ENCODE measurements around the gene UBE2M. TPM values are rescaled to one million over a fixed set of nuclear protein-coding genes. Genes with fewer than 3 reads are reported as not detected.
A peak's percentile ranks its signal among the peaks of the same experiment; 100 is the strongest.

Gene UBE2M
- total RNA-seq, 1 experiment from 2014 or later: 188 TPM

- H3K36me3 ChIP-seq (replicated peaks; ENCODE audit: control insufficient read depth, insufficient read depth, low read length): peaks cover 3% of the 10 kb centered on the region; the same call in 1 of the 2 replicates
- H3K27me3 ChIP-seq (ENCODE audit: control insufficient read depth, insufficient read depth, low read length): no peaks in the 10 kb centered on the region
- H3K4me3 ChIP-seq (ENCODE audit: insufficient read depth, low read depth, low read length): no peak overlapping the region
- DNase-seq: peak; percentile 81
Observed at GRCh38 chr19:58562122-58563033, 4.0 kb upstream of the UBE2M start.

GRCh38 chr19:58561373-58562121 is 3.1 kb upstream of the UBE2M start:
- no peak for DNase-seq
- Histone ChIP-seq H3K36me3 (replicated peaks; ENCODE audit: control insufficient read depth, insufficient read depth, low read length) (peaks cover 5% of the 10 kb centered on the region), H3K27me3 (ENCODE audit: control insufficient read depth, insufficient read depth, low read length) (no peaks in the 10 kb centered on the region), H3K4me3 (ENCODE audit: insufficient read depth, low read depth, low read length) (no peak overlapping the region)

- H3K36me3 ChIP-seq (replicated peaks; ENCODE audit: control insufficient read depth, insufficient read depth, low read length): peaks cover 11% of the 10 kb centered on the region
- DNase-seq: no peak
- H3K27me3 ChIP-seq (ENCODE audit: control insufficient read depth, insufficient read depth, low read length): no peaks in the 10 kb centered on the region
- no peak overlapping the region for H3K4me3 ChIP-seq (ENCODE audit: insufficient read depth, low read depth, low read length)
Observed at GRCh38 chr19:58560921-58561320, 2.5 kb upstream of the UBE2M start.

- DNase-seq: no peak
- no peaks in the 10 kb centered on the region for H3K27me3 ChIP-seq (ENCODE audit: control insufficient read depth, insufficient read depth, low read length)
- peaks cover 11% of the 10 kb centered on the region for H3K36me3 ChIP-seq (replicated peaks; ENCODE audit: control insufficient read depth, insufficient read depth, low read length)
- H3K4me3 ChIP-seq (ENCODE audit: insufficient read depth, low read depth, low read length): peak overlapping the region; percentile 79
Observed at GRCh38 chr19:58560007-58560887, 1.8 kb upstream of the UBE2M start.

- Histone ChIP-seq H3K27me3 (ENCODE audit: control insufficient read depth, insufficient read depth, low read length) (no peaks in the 10 kb centered on the region), H3K36me3 (replicated peaks; ENCODE audit: control insufficient read depth, insufficient read depth, low read length) (peaks cover 11% of the 10 kb centered on the region), H3K4me3 (ENCODE audit: insufficient read depth, low read depth, low read length) (peak overlapping the region; percentile 79)
- DNase-seq: peak; percentile 99
Observed at GRCh38 chr19:58559275-58560006, 1.0 kb upstream of the UBE2M start.

GRCh38 chr19:58558623-58559274 is 338 bp upstream of the UBE2M start:
- Histone ChIP-seq H3K36me3 (replicated peaks; ENCODE audit: control insufficient read depth, insufficient read depth, low read length) (peaks cover 12% of the 10 kb centered on the region), H3K4me3 (ENCODE audit: insufficient read depth, low read depth, low read length) (peak overlapping the region; percentile 79), H3K27me3 (ENCODE audit: control insufficient read depth, insufficient read depth, low read length) (no peaks in the 10 kb centered on the region)
- peak; percentile 98 for DNase-seq

GRCh38 chr19:58557221-58558065 is 968 bp downstream of the UBE2M start:
- Histone ChIP-seq H3K27me3 (ENCODE audit: control insufficient read depth, insufficient read depth, low read length) (no peaks in the 10 kb centered on the region), H3K4me3 (ENCODE audit: insufficient read depth, low read depth, low read length) (peak overlapping the region; percentile 79), H3K36me3 (replicated peaks; ENCODE audit: control insufficient read depth, insufficient read depth, low read length) (peaks cover 13% of the 10 kb centered on the region)
- no peak for DNase-seq

GRCh38 chr19:58556622-58557220 is 1.7 kb downstream of the UBE2M start:
- H3K4me3 ChIP-seq (ENCODE audit: insufficient read depth, low read depth, low read length): peak overlapping the region; percentile 79
- H3K27me3 ChIP-seq (ENCODE audit: control insufficient read depth, insufficient read depth, low read length): no peaks in the 10 kb centered on the region
- no peak for DNase-seq
- peaks cover 20% of the 10 kb centered on the region for H3K36me3 ChIP-seq (replicated peaks; ENCODE audit: control insufficient read depth, insufficient read depth, low read length)

- Histone ChIP-seq H3K4me3 (ENCODE audit: insufficient read depth, low read depth, low read length) (no peak overlapping the region), H3K27me3 (ENCODE audit: control insufficient read depth, insufficient read depth, low read length) (no peaks in the 10 kb centered on the region), H3K36me3 (replicated peaks; ENCODE audit: control insufficient read depth, insufficient read depth, low read length) (peaks cover 22% of the 10 kb centered on the region)
- no peak for DNase-seq
Observed at GRCh38 chr19:58555920-58556621, 2.3 kb downstream of the UBE2M start.

- Histone ChIP-seq H3K4me3 (ENCODE audit: insufficient read depth, low read depth, low read length) (peak overlapping the region; percentile 25), H3K36me3 (replicated peaks; ENCODE audit: control insufficient read depth, insufficient read depth, low read length) (peaks cover 29% of the 10 kb centered on the region), H3K27me3 (ENCODE audit: control insufficient read depth, insufficient read depth, low read length) (no peaks in the 10 kb centered on the region)
- no peak for DNase-seq
Observed at GRCh38 chr19:58555369-58555885, 3.0 kb downstream of the UBE2M start.

- Histone ChIP-seq H3K36me3 (replicated peaks; ENCODE audit: control insufficient read depth, insufficient read depth, low read length) (peaks cover 36% of the 10 kb centered on the region), H3K27me3 (ENCODE audit: control insufficient read depth, insufficient read depth, low read length) (no peaks in the 10 kb centered on the region), H3K4me3 (ENCODE audit: insufficient read depth, low read depth, low read length) (peak within 1 kb of the TSS; percentile 69)
- peak; percentile 99 for DNase-seq
Observed at GRCh38 chr19:58554494-58555368, 3.7 kb downstream of the UBE2M start, which contains the start of gene CHMP2A. TSS of gene CHMP2A (minus strand) at chr19:58555105. CDS start at chr19:58554212, 893 bp downstream.

Data from H7 (cell line).